ENCODE measurements around the gene SORL1.

SORL1 gene

GRCh38 chr11:121431820-121432526 lies 20.1 kb upstream of the SORL1 start:
- no peak for DNase-seq

- DNase-seq = peak; percentile 36
These were observed 17.0 kb upstream of the SORL1 start for GRCh38 chr11:121435132-121435531.

- peak; percentile 71 for DNase-seq
These were observed 16.3 kb upstream of the SORL1 start for GRCh38 chr11:121435551-121436511.

- peak; percentile 44 for DNase-seq
These were observed 15.0 kb upstream of the SORL1 start for GRCh38 chr11:121437018-121437685.

- peak; percentile 81 for DNase-seq
These were observed 14.4 kb upstream of the SORL1 start for GRCh38 chr11:121437686-121438078.

GRCh38 chr11:121439337-121439736 lies 12.8 kb upstream of the SORL1 start:
- no peak for DNase-seq

GRCh38 chr11:121439759-121440158 lies 12.4 kb upstream of the SORL1 start:
- no peak for DNase-seq

- DNase-seq = no peak
These were observed 10.6 kb upstream of the SORL1 start for GRCh38 chr11:121441521-121441920.

- no peak for DNase-seq
These were observed 8.3 kb upstream of the SORL1 start for GRCh38 chr11:121443688-121444275.

GRCh38 chr11:121444526-121444925 lies 7.6 kb upstream of the SORL1 start:
- DNase-seq = no peak

GRCh38 chr11:121445071-121445768 lies 6.9 kb upstream of the SORL1 start:
- DNase-seq = no peak

- DNase-seq = no peak
These were observed 5.4 kb upstream of the SORL1 start for GRCh38 chr11:121446752-121447156.

- no peak for DNase-seq
These were observed 4.1 kb upstream of the SORL1 start for GRCh38 chr11:121448011-121448410.

GRCh38 chr11:121448431-121448941 lies 3.6 kb upstream of the SORL1 start:
- DNase-seq = peak; percentile 81

GRCh38 chr11:121449123-121449522 lies 3.0 kb upstream of the SORL1 start:
- DNase-seq = no peak

- DNase-seq = no peak
These were observed 2.5 kb upstream of the SORL1 start for GRCh38 chr11:121449626-121450025.

GRCh38 chr11:121450401-121450800 lies 1.7 kb upstream of the SORL1 start:
- no peak for DNase-seq

GRCh38 chr11:121451178-121451985 lies 732 bp upstream of the SORL1 start:
- no peak for DNase-seq

- DNase-seq = no peak
These were observed 566 bp downstream of the SORL1 start, which contains the start of gene SORL1-AS1 for GRCh38 chr11:121452609-121453150. TSS of gene SORL1-AS1 (minus strand) at chr11:121452967.

GRCh38 chr11:121453589-121454299 lies 1.6 kb downstream of the SORL1 start:
- DNase-seq = no peak
